Measurements from ENCODE around the gene UBAC2. TPM values are rescaled to one million over a fixed set of nuclear protein-coding genes. Genes with fewer than 3 reads are reported as not detected.

The UBAC2 gene
- total and polyA plus RNA-seq, 9 donors, result 38.7 to 87.5 (median 48.0) TPM

- Histone ChIP-seq H3K36me3 (no peaks in the 10 kb centered on the region), H3K27me3 (no peaks in the 10 kb centered on the region), H3K4me1 (ENCODE audit: insufficient read depth) (no peaks in the 10 kb centered on the region), H3K27ac (no peak overlapping the region), H3K9me3 (no peaks in the 10 kb centered on the region), H3K4me3 (no peak overlapping the region)
- intact Hi-C loops (cut with DNase I), result no loop called here
- TF ChIP-seq POLR2A (IDR thresholded peaks at IDR 0.05) (no peak), EP300 (IDR thresholded peaks at IDR 0.05) (no peak)
- TF ChIP-seq, protein P1, sequence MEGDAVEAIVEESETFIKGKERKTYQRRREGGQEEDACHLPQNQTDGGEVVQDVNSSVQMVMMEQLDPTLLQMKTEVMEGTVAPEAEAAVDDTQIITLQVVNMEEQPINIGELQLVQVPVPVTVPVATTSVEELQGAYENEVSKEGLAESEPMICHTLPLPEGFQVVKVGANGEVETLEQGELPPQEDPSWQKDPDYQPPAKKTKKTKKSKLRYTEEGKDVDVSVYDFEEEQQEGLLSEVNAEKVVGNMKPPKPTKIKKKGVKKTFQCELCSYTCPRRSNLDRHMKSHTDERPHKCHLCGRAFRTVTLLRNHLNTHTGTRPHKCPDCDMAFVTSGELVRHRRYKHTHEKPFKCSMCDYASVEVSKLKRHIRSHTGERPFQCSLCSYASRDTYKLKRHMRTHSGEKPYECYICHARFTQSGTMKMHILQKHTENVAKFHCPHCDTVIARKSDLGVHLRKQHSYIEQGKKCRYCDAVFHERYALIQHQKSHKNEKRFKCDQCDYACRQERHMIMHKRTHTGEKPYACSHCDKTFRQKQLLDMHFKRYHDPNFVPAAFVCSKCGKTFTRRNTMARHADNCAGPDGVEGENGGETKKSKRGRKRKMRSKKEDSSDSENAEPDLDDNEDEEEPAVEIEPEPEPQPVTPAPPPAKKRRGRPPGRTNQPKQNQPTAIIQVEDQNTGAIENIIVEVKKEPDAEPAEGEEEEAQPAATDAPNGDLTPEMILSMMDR (IDR thresholded peaks at IDR 0.05), result no peak
- no peak for DNase-seq
- WGBS, 3 donors, result 78 to 85% (median 79%) methylated on average over 11 of the region's 11 CpGs
Measured at GRCh38 chr13:99346335-99347042, 145.8 kb downstream of the UBAC2 start.

DNA sequence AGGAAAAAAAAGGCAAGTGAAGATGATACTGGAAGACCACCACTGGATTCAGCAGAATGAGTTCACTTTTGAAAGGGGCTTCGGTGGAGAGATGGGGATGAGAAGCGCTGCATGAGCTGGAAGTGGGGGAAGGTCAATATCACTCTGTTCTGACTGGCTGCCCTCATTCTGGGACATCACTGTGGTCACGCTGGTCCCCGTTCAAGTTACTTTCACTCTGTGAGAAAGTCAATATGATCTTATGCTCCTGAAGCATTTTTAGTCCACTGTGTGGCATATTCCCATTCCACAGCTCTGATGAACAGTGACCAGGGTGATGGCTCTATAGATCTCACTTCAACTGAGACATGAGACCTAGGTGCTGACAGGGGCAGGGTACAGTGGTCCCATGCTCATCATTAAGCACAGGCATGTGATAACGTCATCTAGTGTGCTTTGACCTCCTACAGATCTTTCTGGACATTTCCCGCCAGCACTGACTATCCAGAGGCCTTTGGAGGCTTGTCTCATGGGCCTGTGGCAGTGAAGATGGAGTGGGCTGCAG lies 146.8 kb downstream of the UBAC2 start:
- no peaks in the 10 kb centered on the region for H3K36me3 ChIP-seq
- no peak overlapping the region for H3K27ac ChIP-seq
- 96 to 97% (median 96%) methylated on average over 6 of the region's 6 CpGs for WGBS, 3 donors
- no peaks in the 10 kb centered on the region for H3K9me3 ChIP-seq
- no peak overlapping the region for H3K4me3 ChIP-seq
- no peak for DNase-seq
- TF ChIP-seq EP300 (IDR thresholded peaks at IDR 0.05) (no peak), POLR2A (IDR thresholded peaks at IDR 0.05) (no peak)
- TF ChIP-seq, protein P1 (IDR thresholded peaks at IDR 0.05), result no peak
- H3K4me1 ChIP-seq (ENCODE audit: insufficient read depth), result no peaks in the 10 kb centered on the region
- H3K27me3 ChIP-seq, result no peaks in the 10 kb centered on the region
- intact Hi-C loops (cut with DNase I), result no loop called here

DNA sequence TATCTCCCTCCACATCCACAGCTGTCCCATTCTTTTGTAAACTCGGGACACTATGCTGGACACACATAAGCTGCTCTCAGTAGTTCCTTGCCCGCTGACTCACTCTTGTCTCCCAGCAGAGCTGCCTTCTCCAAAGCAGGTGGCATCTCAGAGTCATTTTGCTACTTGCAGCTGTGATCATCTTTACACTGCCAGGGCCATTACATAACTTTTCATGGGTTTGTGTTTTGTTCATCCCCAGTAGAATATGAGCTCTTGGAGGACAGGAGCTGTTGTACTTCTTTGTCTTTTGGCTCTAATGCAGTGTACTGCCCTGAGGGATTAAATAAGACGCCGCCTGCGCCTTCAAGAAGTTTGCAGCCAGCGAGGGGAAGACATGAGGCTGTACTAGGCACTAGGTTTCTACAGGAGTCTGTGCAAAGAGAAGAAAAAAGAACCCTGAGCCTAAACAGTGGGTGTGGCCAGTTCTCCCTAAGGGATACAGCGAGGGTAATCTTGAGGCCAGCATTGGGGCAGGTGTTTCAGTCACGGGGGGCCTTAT lies 147.3 kb downstream of the UBAC2 start:
- TF ChIP-seq, protein P1 (IDR thresholded peaks at IDR 0.05), result no peak
- TF ChIP-seq EP300 (IDR thresholded peaks at IDR 0.05) (no peak), POLR2A (IDR thresholded peaks at IDR 0.05) (no peak)
- Histone ChIP-seq H3K27ac (no peak overlapping the region), H3K27me3 (no peaks in the 10 kb centered on the region), H3K36me3 (no peaks in the 10 kb centered on the region), H3K4me3 (no peak overlapping the region), H3K9me3 (no peaks in the 10 kb centered on the region), H3K4me1 (ENCODE audit: insufficient read depth) (no peaks in the 10 kb centered on the region)
- WGBS, 3 donors, result 92 to 95% (median 93%) methylated on average over 8 of the region's 8 CpGs
- no peak for DNase-seq
- intact Hi-C loops (cut with DNase I), result no loop called here

DNA sequence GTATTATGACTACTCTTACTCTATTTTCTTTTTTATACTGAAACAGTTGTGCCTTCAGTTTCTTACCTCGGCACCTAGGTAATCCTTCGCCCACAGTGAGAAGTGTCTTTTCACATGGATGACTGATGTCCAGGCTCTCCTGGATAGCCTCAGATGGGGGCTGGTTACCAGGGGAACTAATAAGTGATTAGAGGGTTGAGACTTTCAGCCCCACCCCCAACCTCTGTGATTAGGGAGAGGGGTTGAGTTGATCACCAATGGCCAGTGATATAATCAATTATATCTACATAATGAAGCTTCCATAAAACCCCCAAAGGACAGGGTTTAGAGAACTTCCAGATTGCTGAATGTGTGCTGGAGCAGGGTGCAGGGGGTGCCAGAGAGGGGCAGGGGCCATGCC lies 149.5 kb downstream of the UBAC2 start:
- no peak for DNase-seq
- no peaks in the 10 kb centered on the region for H3K4me1 ChIP-seq (ENCODE audit: insufficient read depth)
- H3K4me3 ChIP-seq, result no peak overlapping the region
- TF ChIP-seq POLR2A (IDR thresholded peaks at IDR 0.05) (no peak), EP300 (IDR thresholded peaks at IDR 0.05) (no peak)
- TF ChIP-seq, protein P1 (IDR thresholded peaks at IDR 0.05), result no peak
- intact Hi-C loops (cut with DNase I), result no loop called here
- no peaks in the 10 kb centered on the region for H3K27me3 ChIP-seq
- H3K27ac ChIP-seq, result no peak overlapping the region
- WGBS, 3 donors, result 94 to 97% (median 97%) methylated on average over 2 of the region's 2 CpGs
- no peaks in the 10 kb centered on the region for H3K9me3 ChIP-seq
- H3K36me3 ChIP-seq, result no peaks in the 10 kb centered on the region
